Activated CD4-positive, alpha-beta T cell treated with anti-CD3 and anti-CD28 coated beads for 24 hours (primary cell): ENCODE data around the gene STX3.
"Not testable (repeated sequence)": the region's sequence is repeated elsewhere in the genome, so short reads cannot be mapped to it uniquely, and the experiment has no call there.

ENCODE experiments used
- DNase-seq, 2 donors: peaks; one replicate each; pipeline ENCODE4 v3.0.0-alpha.2; 2020; ENCODE audit warnings: low read depth in 2 of 2

STX3 gene

DNA sequence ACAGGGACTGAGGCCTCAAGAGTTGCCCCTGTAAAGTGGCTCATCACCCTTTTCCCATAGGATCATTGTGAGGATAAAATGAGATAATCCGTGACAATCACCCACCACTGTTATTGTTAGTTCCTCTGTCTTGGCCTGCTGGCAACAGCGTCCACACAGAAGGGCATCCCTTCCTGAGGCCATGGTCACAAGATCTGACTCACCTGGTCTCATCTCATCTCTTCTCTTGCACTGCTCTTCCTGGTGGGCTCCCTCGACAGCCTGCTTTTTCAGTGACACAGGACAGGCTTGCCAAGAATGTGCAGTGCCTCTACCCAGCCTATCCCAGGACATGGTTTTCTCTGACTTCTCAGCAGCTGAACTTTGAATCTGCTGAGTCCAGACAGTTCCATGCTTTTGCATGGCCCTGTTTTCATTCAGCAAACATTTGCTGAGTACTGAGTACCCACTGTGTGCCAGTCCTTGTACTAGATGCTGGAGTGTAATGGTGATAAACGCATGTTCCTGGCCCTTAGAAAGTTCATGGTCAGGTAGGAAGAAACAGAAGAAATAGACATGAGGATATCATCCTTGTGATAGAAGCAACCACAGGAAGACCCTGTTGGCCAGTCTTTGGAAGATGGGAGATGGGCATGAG lies 3.3 kb downstream of the STX3 start:
- DNase-seq, result no peak

GRCh38 chr11:59759900-59760299 lies 4.7 kb downstream of the STX3 start:
- DNase-seq, result no peak

GRCh38 chr11:59760771-59761170 lies 5.6 kb downstream of the STX3 start:
- DNase-seq, result no peak

GRCh38 chr11:59761993-59762392 lies 6.8 kb downstream of the STX3 start:
- DNase-seq, result no peak

- no peak for DNase-seq
Measured at GRCh38 chr11:59765068-59765735, 10.0 kb downstream of the STX3 start.

GRCh38 chr11:59766542-59767224 lies 11.5 kb downstream of the STX3 start:
- no peak for DNase-seq

DNA sequence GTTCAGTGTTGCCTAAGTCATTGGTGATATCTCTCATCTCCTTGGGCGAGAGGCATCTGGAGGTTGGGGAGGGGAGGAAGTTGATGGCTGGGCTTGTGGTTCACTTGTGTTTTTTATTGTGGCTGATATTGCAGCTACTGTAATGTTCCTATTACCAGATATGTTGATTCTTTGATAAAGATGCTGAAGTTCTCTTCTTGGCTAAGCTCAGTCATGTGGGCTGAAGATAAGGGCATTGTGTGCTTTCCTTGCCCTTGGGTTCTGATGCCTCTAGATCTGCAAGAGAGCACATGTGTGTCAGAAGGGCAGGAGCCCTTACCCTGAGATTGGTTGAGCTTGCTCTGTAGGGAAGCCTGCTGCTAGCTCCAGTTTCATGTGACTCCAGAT lies 12.0 kb downstream of the STX3 start:
- no peak for DNase-seq

DNA sequence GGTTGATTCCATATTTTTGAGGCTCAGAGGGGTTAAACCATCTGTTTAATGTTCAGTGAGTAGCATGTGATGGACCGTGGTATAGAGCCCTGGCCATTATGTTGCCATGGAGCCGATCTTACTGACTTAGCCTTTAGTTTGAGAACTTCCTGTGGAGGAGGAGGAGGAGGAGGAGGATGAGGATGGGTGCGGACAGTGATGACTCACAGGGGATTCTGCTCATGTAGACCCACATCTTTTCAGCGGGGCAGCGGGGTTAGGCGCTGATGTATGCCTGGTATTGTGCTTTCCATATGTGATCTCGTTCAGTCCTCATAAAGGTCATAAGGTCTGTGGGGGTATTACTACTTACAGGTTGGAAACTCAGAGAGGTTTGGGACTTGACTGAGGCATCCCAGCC lies 13.9 kb downstream of the STX3 start:
- no peak for DNase-seq

GRCh38 chr11:59769828-59770227 lies 14.7 kb downstream of the STX3 start:
- DNase-seq, result no peak

- DNase-seq, result no peak
Measured at GRCh38 chr11:59770319-59770718, 15.1 kb downstream of the STX3 start.

GRCh38 chr11:59770869-59771268 lies 15.7 kb downstream of the STX3 start:
- DNase-seq, result no peak

DNA sequence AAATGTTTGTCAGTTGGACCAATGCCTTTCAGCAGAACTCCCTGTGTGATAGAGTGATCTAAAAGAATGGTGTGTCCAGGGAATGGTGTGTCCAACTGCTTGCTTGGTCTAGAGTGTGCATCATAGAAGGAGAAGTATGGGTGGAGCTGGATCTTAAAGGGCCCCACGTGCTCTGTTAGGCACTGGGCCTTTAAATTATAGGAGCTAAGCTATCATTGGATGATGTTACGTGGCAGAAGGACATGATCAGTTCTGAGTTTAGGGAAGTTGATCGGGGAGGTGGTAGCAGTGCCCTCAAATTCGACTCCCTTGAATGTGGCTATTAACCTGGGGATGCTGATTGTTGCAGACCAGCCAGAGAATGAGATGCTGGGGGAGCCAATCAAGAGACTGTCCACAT lies 16.4 kb downstream of the STX3 start:
- no peak for DNase-seq

- no peak for DNase-seq
Measured at GRCh38 chr11:59773083-59773440, 17.9 kb downstream of the STX3 start.

GRCh38 chr11:59776210-59777066 lies 21.3 kb downstream of the STX3 start:
- DNase-seq, result no peak

DNA sequence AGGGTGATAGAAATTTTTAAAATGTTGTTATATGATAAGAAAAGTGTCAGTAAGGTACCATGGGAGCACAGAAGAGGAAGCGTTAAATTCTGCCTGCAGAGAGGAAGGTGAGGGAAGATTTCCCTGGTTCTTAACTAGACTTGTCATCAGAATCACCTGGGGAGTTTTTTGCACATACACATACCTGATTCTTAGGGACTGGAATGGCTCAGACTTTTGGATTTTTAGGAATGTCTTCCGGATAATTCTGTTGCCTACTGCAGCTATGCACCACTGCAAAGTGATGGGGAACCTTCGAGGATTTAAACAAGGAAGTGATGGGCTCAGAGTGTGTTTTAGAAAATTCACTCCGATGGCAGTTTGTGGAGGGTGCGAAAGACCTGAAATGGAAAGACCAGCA lies 21.9 kb downstream of the STX3 start:
- DNase-seq, result no peak

DNA sequence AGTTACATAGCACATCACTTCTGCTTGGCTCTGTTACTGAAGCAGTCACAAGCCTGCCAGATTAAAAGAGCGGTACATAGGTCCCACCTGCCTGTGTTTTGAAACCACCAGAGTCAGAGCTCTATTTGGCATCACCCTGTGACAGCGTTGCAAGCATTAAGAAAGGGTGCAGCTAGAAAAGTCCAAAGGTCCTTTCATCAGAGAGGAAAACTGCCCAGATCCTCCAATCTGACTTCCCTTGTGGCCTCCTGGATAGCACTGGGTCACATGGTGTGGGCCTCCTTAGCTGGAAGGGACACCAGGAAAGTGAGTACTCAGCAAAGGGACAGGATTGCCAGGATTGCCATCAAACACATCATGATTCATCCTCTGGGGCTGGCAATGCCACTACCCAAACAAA lies 22.9 kb downstream of the STX3 start:
- DNase-seq, result no peak

DNA sequence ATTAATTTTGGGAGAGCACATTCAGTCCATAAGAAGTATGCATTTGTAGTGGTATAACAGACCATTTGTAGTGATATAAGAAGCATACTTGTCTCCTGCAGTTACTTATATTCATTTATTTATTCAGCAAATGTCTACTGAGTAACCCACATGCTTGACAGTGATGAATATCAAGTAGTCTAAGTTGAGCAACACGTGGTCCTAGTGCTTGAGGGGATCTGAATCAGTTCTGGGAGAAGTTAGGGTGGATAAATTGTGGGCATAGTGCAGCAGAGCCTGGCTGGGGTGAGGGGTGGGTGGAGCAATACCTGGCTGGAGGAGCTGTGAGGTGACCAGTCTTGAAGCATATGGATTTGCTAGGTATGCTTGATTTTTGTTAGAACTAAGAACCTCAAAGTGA lies 24.3 kb downstream of the STX3 start:
- DNase-seq, result no peak

- no peak for DNase-seq
Measured at GRCh38 chr11:59782080-59782479, 26.9 kb downstream of the STX3 start.

GRCh38 chr11:59783632-59784090 lies 28.5 kb downstream of the STX3 start:
- DNase-seq, result no peak

DNA sequence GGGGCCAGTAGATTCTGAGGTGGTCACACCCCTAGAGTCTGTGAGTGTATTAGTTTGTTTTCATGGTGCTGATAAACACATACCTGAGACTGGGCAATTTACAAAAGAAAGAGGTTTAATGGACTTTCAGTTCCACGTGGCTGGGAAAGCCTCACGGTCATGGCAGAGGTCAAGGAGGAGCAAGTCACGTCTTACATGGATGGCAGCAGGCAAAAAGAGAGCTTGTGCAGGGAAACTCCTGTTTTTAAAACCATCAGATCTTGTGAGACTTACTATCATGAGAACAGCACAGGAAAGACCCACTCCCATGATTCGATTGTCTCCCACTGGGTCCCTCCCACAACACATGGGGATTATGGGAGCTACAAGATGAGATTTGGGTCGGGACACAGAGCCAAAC lies 29.3 kb downstream of the STX3 start:
- not testable (repeated sequence) for DNase-seq

- DNase-seq, result no peak
Measured at GRCh38 chr11:59785818-59786217, 30.6 kb downstream of the STX3 start.

DNA sequence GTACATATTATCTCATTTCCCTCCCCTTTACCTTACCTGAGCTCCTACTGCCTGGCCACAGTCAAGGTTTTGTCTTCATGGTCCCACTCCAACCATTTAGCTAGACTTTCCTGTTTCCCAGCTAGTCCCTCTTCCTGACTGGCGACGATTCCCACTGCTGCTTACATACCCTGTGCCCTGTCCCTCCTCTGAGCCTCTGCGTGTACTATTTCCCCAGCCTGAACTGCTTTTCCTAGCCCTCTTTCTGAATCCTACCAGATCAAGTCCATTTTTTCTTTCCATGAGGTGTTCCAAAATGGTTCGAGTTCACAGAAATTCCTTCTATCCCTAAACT lies 32.0 kb downstream of the STX3 start:
- DNase-seq, result no peak
